ENCODE measurements around the gene ZNF667.

Gene ZNF667

DNA sequence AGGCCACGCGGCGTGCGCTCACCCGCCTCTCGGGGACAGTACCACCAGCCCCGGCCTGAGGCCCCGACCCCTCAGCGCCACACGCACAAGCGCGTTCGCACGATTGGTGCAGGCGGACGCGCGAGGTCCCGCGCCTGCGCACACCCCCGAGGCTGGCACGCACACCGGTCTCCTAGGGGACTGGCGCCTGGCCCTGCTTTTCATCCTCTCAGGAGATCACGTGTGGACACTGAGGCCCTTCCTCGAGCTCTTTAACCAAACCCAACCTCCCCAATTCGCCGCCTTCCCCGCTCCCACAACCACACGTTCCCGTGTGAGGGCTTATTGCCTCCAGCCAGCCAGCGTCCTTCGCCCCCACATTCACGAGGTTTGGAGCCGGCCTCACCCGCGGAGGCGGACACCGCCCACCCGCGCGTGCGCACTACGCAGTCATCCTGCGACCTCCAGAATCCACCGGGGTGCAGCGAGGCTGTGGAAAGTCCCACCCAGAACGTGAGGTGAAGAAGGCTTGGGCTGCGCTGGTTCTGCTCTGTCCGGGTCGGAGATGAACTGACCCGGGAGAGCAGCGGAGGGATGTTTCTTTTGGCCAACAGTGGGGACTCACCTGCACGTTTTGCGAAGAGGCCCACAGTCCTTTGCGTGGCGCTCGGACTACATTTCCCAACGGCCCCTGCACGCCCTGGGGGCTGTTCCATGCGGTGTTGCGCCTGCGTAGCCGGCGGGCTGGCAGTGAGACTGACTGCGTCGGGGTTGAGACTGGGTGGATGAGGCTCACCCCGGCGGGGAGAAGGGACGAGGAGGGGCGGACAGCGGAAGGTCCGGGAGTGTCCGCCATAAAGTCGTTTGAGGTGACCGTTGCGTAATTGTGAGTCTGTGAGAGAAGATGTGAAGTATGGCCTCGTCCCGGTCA, 539 bp upstream of the ZNF667 start:
- peak; percentile 54 for DNase-seq (ENCODE audit: extremely low read depth, low read depth)

DNA sequence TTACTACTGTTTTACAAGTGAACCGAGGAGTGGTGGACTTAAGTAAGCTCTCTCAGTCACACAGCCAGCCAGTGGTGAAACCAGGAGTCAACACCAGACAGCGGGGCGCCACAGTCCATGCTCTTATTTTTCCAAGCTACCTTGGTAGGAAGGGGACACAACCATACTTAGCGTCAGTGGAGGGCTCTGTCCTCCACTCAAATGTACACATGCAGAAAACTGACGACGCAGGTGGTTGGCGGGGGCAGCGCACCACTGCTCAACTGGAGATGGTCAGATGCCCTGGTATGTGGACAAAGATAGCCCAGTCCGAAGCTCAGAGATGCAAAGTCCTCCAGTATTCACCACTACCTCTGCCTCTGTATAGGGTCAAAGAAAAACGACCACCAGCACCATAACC, 1.1 kb downstream of the ZNF667 start:
- TF ChIP-seq, protein P1, sequence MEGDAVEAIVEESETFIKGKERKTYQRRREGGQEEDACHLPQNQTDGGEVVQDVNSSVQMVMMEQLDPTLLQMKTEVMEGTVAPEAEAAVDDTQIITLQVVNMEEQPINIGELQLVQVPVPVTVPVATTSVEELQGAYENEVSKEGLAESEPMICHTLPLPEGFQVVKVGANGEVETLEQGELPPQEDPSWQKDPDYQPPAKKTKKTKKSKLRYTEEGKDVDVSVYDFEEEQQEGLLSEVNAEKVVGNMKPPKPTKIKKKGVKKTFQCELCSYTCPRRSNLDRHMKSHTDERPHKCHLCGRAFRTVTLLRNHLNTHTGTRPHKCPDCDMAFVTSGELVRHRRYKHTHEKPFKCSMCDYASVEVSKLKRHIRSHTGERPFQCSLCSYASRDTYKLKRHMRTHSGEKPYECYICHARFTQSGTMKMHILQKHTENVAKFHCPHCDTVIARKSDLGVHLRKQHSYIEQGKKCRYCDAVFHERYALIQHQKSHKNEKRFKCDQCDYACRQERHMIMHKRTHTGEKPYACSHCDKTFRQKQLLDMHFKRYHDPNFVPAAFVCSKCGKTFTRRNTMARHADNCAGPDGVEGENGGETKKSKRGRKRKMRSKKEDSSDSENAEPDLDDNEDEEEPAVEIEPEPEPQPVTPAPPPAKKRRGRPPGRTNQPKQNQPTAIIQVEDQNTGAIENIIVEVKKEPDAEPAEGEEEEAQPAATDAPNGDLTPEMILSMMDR (IDR thresholded peaks at IDR 0.05; ENCODE audit: low read depth, low read length, missing control alignments) = no peak
- DNase-seq (ENCODE audit: extremely low read depth, low read depth) = no peak
- H3K4me3 ChIP-seq (replicated peaks; ENCODE audit: low read depth, low read length) = peak overlapping the region; percentile 52

More for the DNA sequence above, 539 bp upstream of the ZNF667 start:
- TF ChIP-seq, protein P1 (IDR thresholded peaks at IDR 0.05; ENCODE audit: low read depth, low read length, missing control alignments) = no peak
- H3K4me3 ChIP-seq (replicated peaks; ENCODE audit: low read depth, low read length) = peak overlapping the region; percentile 52

DNA sequence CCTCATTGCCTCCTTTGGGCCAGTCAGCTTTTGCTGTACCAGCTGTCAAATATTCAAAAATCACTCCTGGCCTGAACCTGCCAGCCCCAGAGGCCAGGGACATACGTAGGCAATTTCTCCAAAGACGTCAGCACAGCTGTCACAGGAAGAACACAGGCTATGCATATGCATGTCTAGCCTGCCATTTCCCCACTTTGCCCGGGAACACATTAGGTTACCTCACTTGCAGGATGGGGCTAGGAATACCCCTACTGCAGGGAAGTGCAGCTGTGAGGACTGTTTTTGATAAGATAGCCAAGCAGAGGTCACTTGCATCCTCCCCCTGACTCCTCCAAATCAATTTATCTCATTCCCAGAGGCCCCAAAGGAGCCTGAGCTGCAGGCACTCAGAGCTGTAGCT, 2.8 kb downstream of the ZNF667 start:
- TF ChIP-seq, protein P1 (IDR thresholded peaks at IDR 0.05; ENCODE audit: low read depth, low read length, missing control alignments) = no peak
- H3K4me3 ChIP-seq (replicated peaks; ENCODE audit: low read depth, low read length) = no peak overlapping the region
- DNase-seq (ENCODE audit: extremely low read depth, low read depth) = no peak

DNA sequence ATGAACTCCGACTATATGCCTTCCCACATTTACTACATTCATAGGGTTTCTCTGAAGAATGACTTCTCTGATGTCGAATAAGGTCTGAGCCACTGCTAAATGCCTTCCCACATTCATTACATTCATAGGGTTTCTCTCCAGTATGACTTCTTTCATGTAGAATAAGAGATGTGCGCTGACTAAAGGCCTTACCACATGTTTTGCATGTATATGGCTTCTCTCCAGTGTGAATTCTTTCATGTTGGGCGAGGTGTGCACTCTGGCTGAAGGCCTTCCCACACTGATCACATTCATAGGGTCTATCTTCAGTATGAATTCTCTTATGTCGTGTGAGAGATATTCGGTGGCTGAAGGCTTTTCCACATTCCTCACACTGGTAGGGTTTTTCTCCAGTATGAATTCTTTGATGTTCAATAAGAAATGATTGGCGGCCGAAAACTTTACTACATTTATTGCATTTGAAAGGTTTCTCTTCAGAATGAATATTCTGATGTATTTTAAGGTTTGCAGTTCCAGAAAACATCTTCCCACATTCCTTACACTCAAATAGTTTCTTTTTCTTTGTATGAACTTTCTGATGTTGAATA, 35.8 kb downstream of the ZNF667 start:
- TF ChIP-seq, protein P1 (IDR thresholded peaks at IDR 0.05; ENCODE audit: low read depth, low read length, missing control alignments) = no peak
- no peak for DNase-seq (ENCODE audit: extremely low read depth, low read depth)
- H3K4me3 ChIP-seq (replicated peaks; ENCODE audit: low read depth, low read length) = no peak overlapping the region

DNA sequence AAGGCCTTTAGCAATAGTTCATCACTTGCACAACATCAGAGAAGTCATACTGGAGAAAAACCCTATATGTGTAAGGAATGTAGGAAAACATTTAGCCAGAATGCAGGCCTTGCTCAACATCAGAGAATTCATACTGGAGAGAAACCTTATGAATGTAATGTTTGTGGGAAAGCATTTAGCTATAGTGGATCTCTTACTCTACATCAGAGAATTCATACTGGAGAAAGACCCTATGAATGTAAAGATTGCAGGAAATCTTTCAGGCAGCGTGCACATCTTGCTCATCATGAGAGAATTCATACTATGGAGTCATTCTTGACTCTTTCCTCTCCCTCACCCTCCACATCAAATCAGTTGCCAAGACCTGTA, 53.2 kb downstream of the ZNF667 start:
- TF ChIP-seq, protein P1 (IDR thresholded peaks at IDR 0.05; ENCODE audit: low read depth, low read length, missing control alignments) = no peak
- DNase-seq (ENCODE audit: extremely low read depth, low read depth) = no peak
- no peak overlapping the region for H3K4me3 ChIP-seq (replicated peaks; ENCODE audit: low read depth, low read length)

DNA sequence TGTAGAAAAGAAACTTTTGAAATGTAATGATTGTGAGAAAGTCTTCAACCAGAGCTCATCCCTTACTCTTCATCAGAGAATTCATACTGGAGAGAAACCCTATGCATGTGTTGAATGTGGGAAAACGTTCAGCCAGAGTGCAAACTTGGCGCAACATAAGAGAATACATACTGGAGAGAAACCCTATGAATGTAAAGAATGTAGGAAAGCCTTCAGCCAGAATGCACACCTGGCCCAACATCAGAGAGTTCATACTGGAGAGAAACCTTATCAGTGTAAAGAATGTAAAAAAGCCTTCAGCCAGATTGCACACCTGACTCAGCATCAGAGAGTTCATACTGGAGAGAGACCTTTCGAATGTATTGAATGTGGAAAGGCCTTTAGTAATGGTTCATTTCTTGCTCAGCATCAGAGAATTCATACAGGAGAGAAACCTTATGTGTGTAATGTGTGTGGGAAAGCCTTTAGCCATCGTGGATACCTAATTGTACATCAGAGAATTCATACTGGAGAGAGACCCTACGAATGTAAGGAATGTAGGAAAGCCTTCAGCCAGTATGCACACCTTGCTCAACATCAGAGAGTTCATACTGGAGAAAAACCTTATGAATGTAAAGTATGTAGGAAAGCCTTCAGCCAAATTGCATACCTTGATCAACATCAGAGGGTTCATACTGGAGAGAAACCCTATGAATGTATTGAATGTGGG, 53.7 kb downstream of the ZNF667 start:
- no peak overlapping the region for H3K4me3 ChIP-seq (replicated peaks; ENCODE audit: low read depth, low read length)
- DNase-seq (ENCODE audit: extremely low read depth, low read depth) = no peak
- TF ChIP-seq, protein P1 (IDR thresholded peaks at IDR 0.05; ENCODE audit: low read depth, low read length, missing control alignments) = no peak

Data from HFF-Myc (cell line).